HepG2 (cell line): ENCODE measurements around the gene EEF1A1. TPM values are rescaled to one million over a fixed set of nuclear protein-coding genes. Genes with fewer than 3 reads are reported as not detected.

Experiments used
- ARNT2 ChIP-seq: sonication (generic); formaldehyde crosslinking; IDR thresholded peaks from 2 replicates; pipeline ENCODE4 v1.8.0; 2022; ENCODE audit warnings: mild to moderate bottlenecking, low read depth, missing genetic modification reagents, moderate library complexity
- CBFB ChIP-seq: sonication (generic); formaldehyde crosslinking; IDR thresholded peaks from 2 replicates; pipeline ENCODE4 v1.4.0; 2020; ENCODE audit warnings: missing genetic modification reagents
- CREBL2 ChIP-seq: sonication (generic); formaldehyde crosslinking; IDR thresholded peaks from 2 replicates; pipeline ENCODE4 v1.8.1; 2023; ENCODE audit warnings: missing genetic modification reagents, mild to moderate bottlenecking, borderline replicate concordance
- ELK4 ChIP-seq: sonication (generic); formaldehyde crosslinking; IDR thresholded peaks from 2 replicates; pipeline ENCODE4 v1.9.0; 2021; ENCODE audit warnings: missing genetic modification reagents, borderline replicate concordance
- HOXA7 ChIP-seq: sonication (generic); formaldehyde crosslinking; IDR thresholded peaks from 2 replicates; pipeline ENCODE4 v1.8.1; 2022; ENCODE audit warnings: mild to moderate bottlenecking, missing genetic modification reagents, moderate library complexity
- LBX2 ChIP-seq: sonication (generic); formaldehyde crosslinking; IDR thresholded peaks from 2 replicates; pipeline ENCODE4 v1.5.0; 2020; ENCODE audit warnings: missing genetic modification reagents, mild to moderate bottlenecking, borderline replicate concordance
- MAX ChIP-seq: IDR thresholded peaks from 2 replicates; pipeline ENCODE4 v1.6.1; 2012; ENCODE audit warnings: inconsistent platforms
- MBNL3 ChIP-seq: fragments of 250-450 bp; sonication (Bioruptor Pico); conservative IDR thresholded peaks from 2 replicates; pipeline ENCODE4 v1.8.0; 2022; ENCODE audit warnings: mild to moderate bottlenecking, inconsistent platforms
- MXD4 ChIP-seq: IDR thresholded peaks from 2 replicates; pipeline ENCODE4 v1.6.1; 2016; ENCODE audit warnings: mild to moderate bottlenecking, missing biosample characterization, missing genetic modification reagents
- NKX3-1 ChIP-seq: sonication (generic); formaldehyde crosslinking; IDR thresholded peaks from 2 replicates; pipeline ENCODE4 v1.5.0; 2020; ENCODE audit warnings: missing genetic modification reagents
- NR0B2 ChIP-seq: sonication (generic); formaldehyde crosslinking; IDR thresholded peaks from 2 replicates; pipeline ENCODE4 v1.4.0; 2020; ENCODE audit warnings: mild to moderate bottlenecking, missing genetic modification reagents
- PHF21A ChIP-seq: sonication (generic); formaldehyde crosslinking; IDR thresholded peaks from 2 replicates; pipeline ENCODE4 v1.5.0; 2020; ENCODE audit warnings: mild to moderate bottlenecking, missing genetic modification reagents
- PLRG1 ChIP-seq: fragments of 450-650 bp; conservative IDR thresholded peaks from 2 replicates; pipeline ENCODE4 v1.6.1; 2016
- RBM39 ChIP-seq: fragments of 200-400 bp; formaldehyde crosslinking; IDR thresholded peaks from one replicate; pipeline ENCODE4 v1.6.1; 2018; ENCODE audit warnings: antibody characterized with exemption, mild to moderate bottlenecking, low read depth, low read length; ENCODE audit not compliant: poor library complexity, severe bottlenecking
- RORA ChIP-seq: sonication (generic); formaldehyde crosslinking; IDR thresholded peaks from 2 replicates; pipeline ENCODE4 v1.5.0; 2020; ENCODE audit warnings: mild to moderate bottlenecking, missing genetic modification reagents, moderate library complexity
- RXRA ChIP-seq: sonication (generic); formaldehyde crosslinking; IDR thresholded peaks from 2 replicates; pipeline ENCODE4 v1.5.1; 2020; ENCODE audit warnings: missing genetic modification reagents
- SMAD3 ChIP-seq: sonication (generic); formaldehyde crosslinking; IDR thresholded peaks from 2 replicates; pipeline ENCODE4 v1.4.0; 2020; ENCODE audit warnings: missing genetic modification reagents
- SMYD3 ChIP-seq: sonication (generic); formaldehyde crosslinking; IDR thresholded peaks from 2 replicates; pipeline ENCODE4 v1.8.1; 2023; ENCODE audit warnings: mild to moderate bottlenecking, missing genetic modification reagents
- SRY ChIP-seq: sonication (generic); formaldehyde crosslinking; IDR thresholded peaks from 2 replicates; pipeline ENCODE4 v1.8.0; 2022; ENCODE audit warnings: mild to moderate bottlenecking, missing genetic modification reagents
- TBP ChIP-seq: sonication (generic); formaldehyde crosslinking; IDR thresholded peaks from 2 replicates; pipeline ENCODE4 v1.5.0; 2020; ENCODE audit warnings: missing genetic modification reagents
- ZFY ChIP-seq: sonication (generic); formaldehyde crosslinking; IDR thresholded peaks from 2 replicates; pipeline ENCODE4 v1.4.0; 2020; ENCODE audit warnings: missing genetic modification reagents
- ZNF136 ChIP-seq: sonication (generic); formaldehyde crosslinking; IDR thresholded peaks from 2 replicates; pipeline ENCODE4 v1.8.1; 2022; ENCODE audit warnings: low read depth, mild to moderate bottlenecking, moderate library complexity, missing genetic modification reagents
- ZNF275 ChIP-seq: sonication (generic); formaldehyde crosslinking; IDR thresholded peaks from 2 replicates; pipeline ENCODE4 v1.8.0; 2022; ENCODE audit warnings: missing genetic modification reagents, mild to moderate bottlenecking, inconsistent platforms, borderline replicate concordance
- ZNF547 ChIP-seq: sonication (generic); formaldehyde crosslinking; IDR thresholded peaks from 2 replicates; pipeline ENCODE4 v1.5.1; 2020; ENCODE audit warnings: mild to moderate bottlenecking, missing genetic modification reagents
- ZNF674 ChIP-seq: sonication (generic); formaldehyde crosslinking; IDR thresholded peaks from 2 replicates; pipeline ENCODE4 v1.5.0; 2020; ENCODE audit warnings: low read depth, mild to moderate bottlenecking, missing genetic modification reagents
- ZNF703 ChIP-seq: sonication (generic); formaldehyde crosslinking; IDR thresholded peaks from 2 replicates; pipeline ENCODE4 v1.5.1; 2020; ENCODE audit warnings: missing genetic modification reagents, mild to moderate bottlenecking, moderate library complexity, borderline replicate concordance
- ZZZ3 ChIP-seq: sonication (generic); formaldehyde crosslinking; IDR thresholded peaks from 2 replicates; pipeline ENCODE4 v1.4.0; 2020; ENCODE audit warnings: missing genetic modification reagents, mild to moderate bottlenecking, borderline replicate concordance
- polyA plus RNA-seq, 8 experiments: library from polyadenylated mRNA; depleted of rRNA in 3 of 8; stranded (reverse) in 7 of 8; unstranded in 1 of 8; fragments of >200 nt; fragmentation: Illumina TruSeq in 4 of 8; extraction: Trizol in 4 of 8; gene quantifications; 2 replicates each; pipeline versions ENCODE4 v1.2.1 to v1.2.3, GENCODE V29; 2011 to 2016; ENCODE audit warnings: low read depth in 4 of 8, missing spikeins in 1 of 8, mixed read lengths in 1 of 8; ENCODE audit not compliant: insufficient read depth in 1 of 8
- total RNA-seq, 5 experiments: library from RNA; depleted of rRNA; stranded (reverse); fragments of >200 nt; fragmentation: Illumina TruSeq; extraction: Trizol; gene quantifications; 2 replicates each; pipeline ENCODE4 v1.2.3, GENCODE V29; 2016; ENCODE audit warnings: low read depth in 1 of 5

EEF1A1 gene
- total and polyA plus RNA-seq, 2 of the 13 experiments (the other 11 are each of a cell fraction or from before 2014, with no cell fraction given) = 13,726 to 17,172 TPM

- peak; percentile 98 for TF ChIP-seq RBM39
- peak; percentile 59; the same call in 1 of the 2 replicates for TF ChIP-seq SMAD3 (CRISPR knock-in tag)
- TF ChIP-seq RORA = no peak
- no peak; the same call in 1 of the 2 replicates for TF ChIP-seq LBX2 (CRISPR knock-in tag)
- TF ChIP-seq TBP (CRISPR knock-in tag) = no peak; the same call in 1 of the 2 replicates
- TF ChIP-seq NR0B2 = peak; percentile 18
- peak; percentile 54; the same call in 1 of the 2 replicates for TF ChIP-seq ELK4 (CRISPR knock-in tag)
- peak; percentile 87; the same call in 1 of the 2 replicates for TF ChIP-seq SMYD3 (CRISPR knock-in tag)
- peak; percentile 27; the same call in 1 of the 2 replicates for TF ChIP-seq ZNF275
- TF ChIP-seq ZNF136 (CRISPR knock-in tag) = no peak; the same call in 1 of the 2 replicates
- TF ChIP-seq ZNF674 (CRISPR knock-in tag) = no peak
- no peak for TF ChIP-seq CREBL2 (CRISPR knock-in tag)
- TF ChIP-seq NKX3-1 (CRISPR knock-in tag) = peak; percentile 84; the same call in 1 of the 2 replicates
- peak; percentile 94 for TF ChIP-seq ZFY
- TF ChIP-seq ZZZ3 (CRISPR knock-in tag) = peak; percentile 66; the same call in 1 of the 2 replicates
- TF ChIP-seq MBNL3 (CRISPR knock-in tag) = no peak
- TF ChIP-seq MXD4 = peak; percentile 46; the same call in 1 of the 2 replicates
- peak; percentile 86 for TF ChIP-seq MAX
- TF ChIP-seq HOXA7 (CRISPR knock-in tag) = 0 out of 2 replicates have a peak, but pooled peaks have one; percentile 31
- TF ChIP-seq PHF21A (CRISPR knock-in tag) = peak; percentile 49; the same call in 1 of the 2 replicates
- TF ChIP-seq PLRG1 = no peak
- TF ChIP-seq ARNT2 (CRISPR knock-in tag) = no peak
- TF ChIP-seq CBFB (CRISPR knock-in tag) = no peak
- peak; percentile 10; the same call in 1 of the 2 replicates for TF ChIP-seq ZNF547 (CRISPR knock-in tag)
- peak; percentile 73; the same call in 1 of the 2 replicates for TF ChIP-seq ZNF703 (CRISPR knock-in tag)
- no peak; the same call in 1 of the 2 replicates for TF ChIP-seq RXRA (CRISPR knock-in tag)
- peak; percentile 92 for TF ChIP-seq SRY (CRISPR knock-in tag)
These were observed at the start of gene EEF1A1 (continued) for GRCh38 chr6:73520688-73521350.
